H9 (cell line): ENCODE results near the gene CDKAL1. TPM values are rescaled to one million over a fixed set of nuclear protein-coding genes. Genes with fewer than 3 reads are reported as not detected.

ENCODE experiments used
- DNase-seq: peaks from one replicate; pipeline ENCODE4 v3.0.0-alpha.2; 2017
- H2AFZ ChIP-seq: one replicate; pipeline ENCODE4 v1.6.1; 2013; ENCODE audit warnings: mild to moderate bottlenecking, low read length, control low read depth, moderate library complexity
- H2AK5ac ChIP-seq: 2 replicates; pipeline ENCODE4 v1.6.1; 2013; ENCODE audit warnings: low read length, control low read depth, mixed read lengths; ENCODE audit not compliant: insufficient read length
- H2BK120ac ChIP-seq: one replicate; pipeline ENCODE4 v1.6.1; 2013; ENCODE audit warnings: low read depth, mild to moderate bottlenecking, low read length, control low read depth, inconsistent platforms; ENCODE audit not compliant: poor library complexity, severe bottlenecking
- H2BK12ac ChIP-seq: 2 replicates; pipeline ENCODE4 v1.6.1; 2013; ENCODE audit warnings: low read length, control low read depth, mixed read lengths, low read depth; ENCODE audit not compliant: insufficient read length
- H2BK15ac ChIP-seq: 2 replicates; pipeline ENCODE4 v1.6.1; 2013; ENCODE audit warnings: low read depth, low read length, control low read depth
- H2BK20ac ChIP-seq: one replicate; pipeline ENCODE4 v1.6.1; 2013; ENCODE audit warnings: low read depth, mild to moderate bottlenecking, low read length, control low read depth, inconsistent platforms; ENCODE audit not compliant: poor library complexity, severe bottlenecking
- H2BK5ac ChIP-seq: 2 replicates; pipeline ENCODE4 v1.6.1; 2013; ENCODE audit warnings: low read length, control low read depth, mixed read lengths; ENCODE audit not compliant: insufficient read length
- H3K14ac ChIP-seq: 2 replicates; pipeline ENCODE4 v1.6.1; 2013; ENCODE audit warnings: low read length, control low read depth; ENCODE audit not compliant: insufficient read depth
- H3K18ac ChIP-seq: 2 replicates; pipeline ENCODE4 v1.6.1; 2013; ENCODE audit warnings: low read depth, mild to moderate bottlenecking, mixed read lengths, low read length, control low read depth; ENCODE audit not compliant: insufficient read length
- H3K23ac ChIP-seq: 2 replicates; pipeline ENCODE4 v1.6.1; 2013; ENCODE audit warnings: low read length, control low read depth, mixed read lengths, low read depth; ENCODE audit not compliant: insufficient read length
- H3K23me2 ChIP-seq: 2 replicates; pipeline ENCODE4 v1.6.1; 2013; ENCODE audit warnings: low read depth, mild to moderate bottlenecking, mixed read lengths, low read length, control low read depth; ENCODE audit not compliant: insufficient read length, poor library complexity, severe bottlenecking
- H3K27ac ChIP-seq: 2 replicates; pipeline ENCODE4 v1.5.1; 2013; ENCODE audit warnings: low read length, control low read depth, mixed read lengths, low read depth; ENCODE audit not compliant: insufficient read length
- H3K27me3 ChIP-seq: 2 replicates; pipeline ENCODE4 v1.6.1; 2013; ENCODE audit warnings: low read length, control low read depth, inconsistent platforms; ENCODE audit not compliant: insufficient read depth
- H3K4ac ChIP-seq: 2 replicates; pipeline ENCODE4 v1.6.1; 2013; ENCODE audit warnings: low read depth, mild to moderate bottlenecking, control low read depth, inconsistent platforms, low read length, moderate library complexity
- H3K4me1 ChIP-seq: 2 replicates; pipeline ENCODE4 v1.6.1; 2013; ENCODE audit warnings: low read length, control low read depth, inconsistent platforms; ENCODE audit not compliant: insufficient read depth
- H3K4me2 ChIP-seq: 2 replicates; pipeline ENCODE4 v1.6.1; 2013; ENCODE audit warnings: low read length, control low read depth, mixed read lengths; ENCODE audit not compliant: insufficient read length, insufficient read depth
- H3K56ac ChIP-seq: 2 replicates; pipeline ENCODE4 v1.6.1; 2013; ENCODE audit warnings: low read depth, mild to moderate bottlenecking, mixed read lengths, low read length, control low read depth; ENCODE audit not compliant: insufficient read length
- H3K79me1 ChIP-seq: 2 replicates; pipeline ENCODE4 v1.6.1; 2013; ENCODE audit warnings: low read depth, mild to moderate bottlenecking, moderate library complexity, low read length, control low read depth, inconsistent platforms; ENCODE audit not compliant: insufficient read depth, poor library complexity, severe bottlenecking
- H3K79me2 ChIP-seq: 2 replicates; pipeline ENCODE4 v1.6.1; 2013; ENCODE audit warnings: low read length, control low read depth, inconsistent platforms; ENCODE audit not compliant: insufficient read depth
- H3K9ac ChIP-seq: 2 replicates; pipeline ENCODE4 v1.6.1; 2013; ENCODE audit warnings: low read length, control low read depth, mixed read lengths; ENCODE audit not compliant: insufficient read length; ENCODE audit errors: extremely low read depth
- H3K9me3 ChIP-seq: one replicate; pipeline ENCODE4 v1.6.1; 2013; ENCODE audit warnings: low read depth, low read length, inconsistent platforms; ENCODE audit not compliant: control insufficient read depth
- H3T11ph ChIP-seq: one replicate; pipeline ENCODE4 v1.6.1; 2013; ENCODE audit warnings: mild to moderate bottlenecking, low read length, control low read depth, inconsistent platforms
- H4K20me1 ChIP-seq: one replicate; pipeline ENCODE4 v1.6.1; 2013; ENCODE audit not compliant: control insufficient read depth, insufficient read length, insufficient read depth
- H4K5ac ChIP-seq: 2 replicates; pipeline ENCODE4 v1.6.1; 2013; ENCODE audit warnings: low read depth, mild to moderate bottlenecking, mixed read lengths, low read length, control low read depth; ENCODE audit not compliant: insufficient read length
- H4K8ac ChIP-seq: replicated peaks from 2 replicates; pipeline ENCODE4 v1.6.1; 2013; ENCODE audit warnings: low read length, control low read depth, mixed read lengths, low read depth; ENCODE audit not compliant: insufficient read length
- H4K91ac ChIP-seq: 2 replicates; pipeline ENCODE4 v1.6.1; 2013; ENCODE audit warnings: low read depth, mild to moderate bottlenecking, moderate library complexity, mixed read lengths, low read length, control low read depth; ENCODE audit not compliant: insufficient read length
- H3K27ac Mint-ChIP-seq, 3 experiments: 2 replicates in 2 of 3; 3 replicates in 1 of 3; pipeline ENCODE4 v1.8.0; 2020 to 2021; ENCODE audit warnings: mixed read lengths in 3 of 3, mild to moderate bottlenecking in 1 of 3, moderate library complexity in 1 of 3
- H3K27me3 Mint-ChIP-seq: 2 replicates; pipeline ENCODE4 v1.8.0; 2021; ENCODE audit warnings: low read depth, mild to moderate bottlenecking, moderate library complexity, mixed read lengths
- H3K36me3 Mint-ChIP-seq, 3 experiments: 2 replicates in 2 of 3; 3 replicates in 1 of 3; pipeline ENCODE4 v1.8.0; 2020 to 2021; ENCODE audit warnings: low read depth in 3 of 3, mixed read lengths in 3 of 3; ENCODE audit not compliant: insufficient read depth in 1 of 3
- H3K4me1 Mint-ChIP-seq, 2 experiments: 2 replicates each; pipeline ENCODE4 v1.8.0; 2020; ENCODE audit warnings: mixed read lengths in 2 of 2
- H3K4me3 Mint-ChIP-seq, 2 experiments: 2 replicates in 1 of 2; 3 replicates in 1 of 2; pipeline ENCODE4 v1.8.0; 2020 to 2021; ENCODE audit warnings: mild to moderate bottlenecking in 2 of 2, mixed read lengths in 2 of 2, moderate library complexity in 1 of 2
- H3K9me3 Mint-ChIP-seq, 2 experiments: 2 replicates in 1 of 2; 3 replicates in 1 of 2; pipeline ENCODE4 v1.8.0; 2020; ENCODE audit warnings: mild to moderate bottlenecking in 2 of 2, mixed read lengths in 2 of 2, moderate library complexity in 1 of 2
- WGBS: extraction: QIAGEN DNeasy Blood & Tissue Kit; methylation state at CpG from one replicate; pipeline ENCODE4 v1.1.7; 2013; ENCODE audit warnings: missing lambda C conversion rate, low lambda C conversion rate, mixed read lengths; ENCODE audit not compliant: insufficient read length; ENCODE audit errors: extremely low coverage; 5-methylcytosine and 5-hydroxymethylcytosine counted together
- total RNA-seq: library from RNA; stranded (reverse); gene quantifications from 2 replicates; pipeline ENCODE4 v1.2.1, GENCODE V29; 2021
- TF ChIP-seq, protein P1 (sequence below): fragments of 200-600 bp; sonication (generic); conservative IDR thresholded peaks from 3 replicates; pipeline ENCODE4 v1.8.0; 2021; ENCODE audit warnings: antibody characterized with exemption, mild to moderate bottlenecking

The CDKAL1 gene
- total RNA-seq, 1 experiment from 2014 or later = 23.0 TPM

DNA sequence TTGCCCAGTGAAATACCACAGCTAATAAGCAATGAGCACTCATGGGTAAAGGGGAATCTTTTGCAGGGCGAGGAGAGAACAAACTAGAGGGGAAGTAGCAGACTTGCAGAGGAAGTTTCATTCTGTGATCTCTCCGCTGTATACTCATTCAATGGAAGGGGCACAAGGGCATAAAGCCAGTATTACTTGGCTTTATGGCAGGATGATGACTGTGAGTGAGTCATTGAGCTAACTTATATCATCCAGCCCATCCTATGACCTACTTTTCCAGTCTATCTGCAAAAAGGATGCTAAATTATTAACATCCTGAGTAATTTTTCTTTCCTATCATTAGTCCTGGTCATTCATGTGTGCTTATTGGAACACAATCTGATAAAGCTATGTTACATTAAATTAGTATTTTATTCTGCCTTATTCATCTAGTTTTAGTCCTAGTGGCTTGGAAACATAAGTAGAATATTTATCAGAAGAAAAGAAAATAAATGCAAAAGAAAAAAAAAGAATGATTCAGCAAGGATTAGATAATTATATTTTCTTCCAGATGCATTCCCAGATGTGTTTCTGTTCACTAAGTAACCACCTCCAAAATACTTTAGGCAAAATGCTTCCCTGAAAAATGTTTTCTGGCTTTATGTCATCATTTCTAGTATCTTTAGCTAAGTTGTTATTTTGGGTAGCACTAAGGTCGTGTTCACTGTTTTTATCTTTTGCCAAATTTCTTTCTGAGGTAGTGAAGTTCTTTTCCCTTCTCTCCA is 471.7 kb downstream of the CDKAL1 start:
- Histone ChIP-seq H3K9ac (no peak overlapping the region), H4K20me1 (no peaks in the 10 kb centered on the region), H2AK5ac (no peak overlapping the region), H3K27me3 (no peaks in the 10 kb centered on the region), H3T11ph (no peak overlapping the region), H4K91ac (no peak overlapping the region), H3K23ac (no peak overlapping the region), H3K23me2 (no peaks in the 10 kb centered on the region), H4K5ac (no peak overlapping the region), H2AFZ (no peak overlapping the region), H3K56ac (no peak overlapping the region), H3K79me1 (no peaks in the 10 kb centered on the region), H3K9me3 (no peaks in the 10 kb centered on the region), H3K4me2 (no peak overlapping the region), H3K4ac (no peak overlapping the region), H3K79me2 (no peaks in the 10 kb centered on the region), H4K8ac (no peak overlapping the region), H2BK15ac (no peak overlapping the region), H3K18ac (no peak overlapping the region), H2BK20ac (no peak overlapping the region), H3K27ac (no peak overlapping the region), H2BK12ac (no peak overlapping the region), H3K14ac (no peak overlapping the region), H2BK120ac (no peak overlapping the region), H3K4me1 (0 out of 2 replicates have a peak, but pooled peaks cover 2% of the 10 kb centered on the region), H2BK5ac (no peak overlapping the region)
- peaks cover 0 to 5% (median 3%) of the 10 kb centered on the region in 3 experiments; a peak in 2 of 7 replicates for H3K36me3 Mint-ChIP-seq
- no peak overlapping the region for H3K27ac Mint-ChIP-seq
- no peak overlapping the region for H3K4me3 Mint-ChIP-seq
- peaks cover 0 to 4% of the 10 kb centered on the region in 2 experiments; a peak in 2 of 4 replicates for H3K4me1 Mint-ChIP-seq
- no CpG with 5 or more reads among the region's 3 CpGs for WGBS
- no peak for DNase-seq
- H3K27me3 Mint-ChIP-seq = no peaks in the 10 kb centered on the region
- TF ChIP-seq, protein P1, sequence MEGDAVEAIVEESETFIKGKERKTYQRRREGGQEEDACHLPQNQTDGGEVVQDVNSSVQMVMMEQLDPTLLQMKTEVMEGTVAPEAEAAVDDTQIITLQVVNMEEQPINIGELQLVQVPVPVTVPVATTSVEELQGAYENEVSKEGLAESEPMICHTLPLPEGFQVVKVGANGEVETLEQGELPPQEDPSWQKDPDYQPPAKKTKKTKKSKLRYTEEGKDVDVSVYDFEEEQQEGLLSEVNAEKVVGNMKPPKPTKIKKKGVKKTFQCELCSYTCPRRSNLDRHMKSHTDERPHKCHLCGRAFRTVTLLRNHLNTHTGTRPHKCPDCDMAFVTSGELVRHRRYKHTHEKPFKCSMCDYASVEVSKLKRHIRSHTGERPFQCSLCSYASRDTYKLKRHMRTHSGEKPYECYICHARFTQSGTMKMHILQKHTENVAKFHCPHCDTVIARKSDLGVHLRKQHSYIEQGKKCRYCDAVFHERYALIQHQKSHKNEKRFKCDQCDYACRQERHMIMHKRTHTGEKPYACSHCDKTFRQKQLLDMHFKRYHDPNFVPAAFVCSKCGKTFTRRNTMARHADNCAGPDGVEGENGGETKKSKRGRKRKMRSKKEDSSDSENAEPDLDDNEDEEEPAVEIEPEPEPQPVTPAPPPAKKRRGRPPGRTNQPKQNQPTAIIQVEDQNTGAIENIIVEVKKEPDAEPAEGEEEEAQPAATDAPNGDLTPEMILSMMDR = no peak
- H3K9me3 Mint-ChIP-seq = no peaks in the 10 kb centered on the region; a peak in 1 of 5 replicates
